Breast epithelium (tissue), 4 donors: ENCODE results near the gene ASIC3. TPM values are rescaled to one million over a fixed set of nuclear protein-coding genes. Genes with fewer than 3 reads are reported as not detected.
A peak's percentile ranks its signal among the peaks of the same experiment; 100 is the strongest.

Source experiments
- DNase-seq, 2 donors: peaks; one replicate each; pipeline ENCODE4 v3.0.0-alpha.2; 2019; ENCODE audit warnings: low spot score in 2 of 2
- H3K27ac ChIP-seq, 2 donors: fragments of 200-600 bp; sonication (generic) in 1 of 2; one replicate each; pipeline ENCODE4 v1.5.1; 2016 to 2019; ENCODE audit warnings: mild to moderate bottlenecking in 1 of 2
- H3K27me3 ChIP-seq, 2 donors: fragments of 200-600 bp; sonication (generic) in 1 of 2; one replicate each; pipeline versions ENCODE4 v1.5.1 to v1.6.0; 2017 to 2019; ENCODE audit warnings: control low read depth in 1 of 2, mild to moderate bottlenecking in 1 of 2
- H3K36me3 ChIP-seq: fragments of 200-600 bp; one replicate; pipeline ENCODE4 v1.5.1; 2019
- H3K4me1 ChIP-seq, 2 donors: fragments of 200-600 bp; sonication (generic); one replicate each; pipeline ENCODE4 v1.5.1; 2016 to 2019; ENCODE audit warnings: control low read depth in 1 of 2
- H3K4me3 ChIP-seq, 3 donors: fragments of 200-600 bp; sonication (generic); 1 replicate in 2 of 3; 2 replicates in 1 of 3; pipeline ENCODE4 v1.5.1; 2016 to 2019; ENCODE audit warnings: mild to moderate bottlenecking in 3 of 3, moderate library complexity in 2 of 3
- H3K9me3 ChIP-seq, 2 donors: fragments of 200-600 bp; sonication (generic) in 1 of 2; one replicate each; pipeline ENCODE4 v1.5.1; 2016 to 2019; ENCODE audit warnings: control low read depth in 1 of 2
- POLR2A ChIP-seq: fragments of 450-650 bp; IDR thresholded peaks from one replicate; pipeline ENCODE4 v1.6.1; 2016; ENCODE audit warnings: antibody characterized with exemption, mild to moderate bottlenecking, moderate library complexity
- POLR2AphosphoS5 ChIP-seq, 3 donors: sonication (generic); formaldehyde crosslinking; IDR thresholded peaks; one replicate each; pipeline ENCODE4 v1.6.1; 2017; ENCODE audit warnings: antibody characterized with exemption in 3 of 3
- intact Hi-C: fragments of 100-400 bp; cut with DNase I; formaldehyde crosslinking; loops from one replicate; pipeline ENCODE4 v1.15.1; 2023; ENCODE audit warnings: low total_unique reads
- total RNA-seq, 3 donors: library from RNA; depleted of rRNA; stranded (reverse); fragments of >200 nt; gene quantifications; one replicate each; pipeline ENCODE4 v1.1.0, GENCODE V29; 2016
- TF ChIP-seq, protein P1 (sequence below), 3 donors: fragments of 450-650 bp; IDR thresholded peaks; one replicate each; pipeline ENCODE4 v1.5.1; 2016 to 2017; ENCODE audit warnings: antibody characterized with exemption in 3 of 3, mild to moderate bottlenecking in 3 of 3, moderate library complexity in 3 of 3

ASIC3 gene
- total RNA-seq, 3 donors from 2014 or later, result 1.3 to 3.3 (median 2.3) TPM

GRCh38 chr7:151013356-151013732, 35.0 kb upstream of the ASIC3 start:
- intact Hi-C loops, result loop anchor here (10.0 kb wide), 1 partner anchor 101 kb away; no protein-coding TSS in a partner anchor
- peaks cover 3 to 63% of the 10 kb centered on the region in 2 donors for H3K27me3 ChIP-seq

GRCh38 chr7:151013733-151014497, 34.4 kb upstream of the ASIC3 start:
- TF ChIP-seq, protein P1, sequence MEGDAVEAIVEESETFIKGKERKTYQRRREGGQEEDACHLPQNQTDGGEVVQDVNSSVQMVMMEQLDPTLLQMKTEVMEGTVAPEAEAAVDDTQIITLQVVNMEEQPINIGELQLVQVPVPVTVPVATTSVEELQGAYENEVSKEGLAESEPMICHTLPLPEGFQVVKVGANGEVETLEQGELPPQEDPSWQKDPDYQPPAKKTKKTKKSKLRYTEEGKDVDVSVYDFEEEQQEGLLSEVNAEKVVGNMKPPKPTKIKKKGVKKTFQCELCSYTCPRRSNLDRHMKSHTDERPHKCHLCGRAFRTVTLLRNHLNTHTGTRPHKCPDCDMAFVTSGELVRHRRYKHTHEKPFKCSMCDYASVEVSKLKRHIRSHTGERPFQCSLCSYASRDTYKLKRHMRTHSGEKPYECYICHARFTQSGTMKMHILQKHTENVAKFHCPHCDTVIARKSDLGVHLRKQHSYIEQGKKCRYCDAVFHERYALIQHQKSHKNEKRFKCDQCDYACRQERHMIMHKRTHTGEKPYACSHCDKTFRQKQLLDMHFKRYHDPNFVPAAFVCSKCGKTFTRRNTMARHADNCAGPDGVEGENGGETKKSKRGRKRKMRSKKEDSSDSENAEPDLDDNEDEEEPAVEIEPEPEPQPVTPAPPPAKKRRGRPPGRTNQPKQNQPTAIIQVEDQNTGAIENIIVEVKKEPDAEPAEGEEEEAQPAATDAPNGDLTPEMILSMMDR (IDR thresholded peaks at IDR 0.05), result peak in 1 of 3 donors; percentile 20
- TF ChIP-seq POLR2A (no peak), POLR2AphosphoS5 (IDR thresholded peaks at IDR 0.05) (no peak)
- H3K4me3 ChIP-seq, result peak overlapping the region; percentile 9 to 67 (median 47)
- no peaks in the 10 kb centered on the region for H3K36me3 ChIP-seq
- peak; percentile 72 for DNase-seq
- intact Hi-C loops, result loop anchor here (10.0 kb wide), 1 partner anchor 101 kb away; no protein-coding TSS in a partner anchor
- no peaks in the 10 kb centered on the region for H3K9me3 ChIP-seq
- peaks cover 6 to 63% of the 10 kb centered on the region in 2 donors for H3K27me3 ChIP-seq
- H3K27ac ChIP-seq, result peak overlapping the region in 1 of 2 donors; percentile 21
- peaks cover 7 to 8% of the 10 kb centered on the region in 2 donors for H3K4me1 ChIP-seq

More at GRCh38 chr7:151013356-151013732, 35.0 kb upstream of the ASIC3 start:
- Histone ChIP-seq H3K36me3 (no peaks in the 10 kb centered on the region), H3K9me3 (no peaks in the 10 kb centered on the region), H3K27ac (peak overlapping the region in 1 of 2 donors; percentile 14), H3K4me1 (peaks cover 2 to 6% of the 10 kb centered on the region in 2 donors), H3K4me3 (peak overlapping the region; percentile 9 to 67 (median 47))
- DNase-seq, result no peak
- TF ChIP-seq POLR2A (no peak), POLR2AphosphoS5 (IDR thresholded peaks at IDR 0.05) (no peak)
- TF ChIP-seq, protein P1 (IDR thresholded peaks at IDR 0.05), result no peak

DNA sequence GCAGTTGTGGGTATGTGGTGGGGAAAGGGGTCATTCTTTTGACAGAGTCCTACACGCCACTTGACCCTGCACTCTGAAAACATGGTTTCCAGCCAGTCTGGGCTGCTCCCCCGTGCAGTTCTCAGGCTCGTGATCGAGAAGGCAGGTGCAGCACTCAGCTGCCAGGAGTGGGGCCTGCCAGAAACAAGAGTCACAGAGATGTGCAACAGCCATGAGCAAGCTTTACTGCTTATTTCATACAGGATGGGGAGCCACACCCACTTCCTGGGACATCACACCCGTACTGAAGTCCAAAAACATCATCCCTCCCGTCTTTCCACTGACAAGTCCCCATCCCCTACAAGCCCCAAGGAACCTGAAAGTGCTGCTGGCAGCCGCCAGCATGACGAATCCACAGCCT, 33.4 kb upstream of the ASIC3 start:
- no peak overlapping the region for H3K27ac ChIP-seq
- DNase-seq, result no peak
- peaks cover 9 to 59% of the 10 kb centered on the region in 2 donors for H3K27me3 ChIP-seq
- no peaks in the 10 kb centered on the region for H3K36me3 ChIP-seq
- no peaks in the 10 kb centered on the region for H3K9me3 ChIP-seq
- peaks cover 8 to 10% of the 10 kb centered on the region in 2 donors for H3K4me1 ChIP-seq
- TF ChIP-seq POLR2A (no peak), POLR2AphosphoS5 (IDR thresholded peaks at IDR 0.05) (no peak)
- TF ChIP-seq, protein P1 (IDR thresholded peaks at IDR 0.05), result no peak
- no peak overlapping the region for H3K4me3 ChIP-seq
- intact Hi-C loops, result loop anchor here (10.0 kb wide), 1 partner anchor 100 kb away; no protein-coding TSS in a partner anchor

GRCh38 chr7:151015967-151016366, 32.4 kb upstream of the ASIC3 start:
- H3K27me3 ChIP-seq, result peaks cover 9 to 55% of the 10 kb centered on the region in 2 donors
- H3K4me1 ChIP-seq, result peaks cover 8 to 10% of the 10 kb centered on the region in 2 donors
- no peaks in the 10 kb centered on the region for H3K9me3 ChIP-seq
- no peak overlapping the region for H3K27ac ChIP-seq
- intact Hi-C loops, result loop anchor here (10.0 kb wide), 1 partner anchor 99 kb away; no protein-coding TSS in a partner anchor
- no peak for DNase-seq
- TF ChIP-seq POLR2A (no peak), POLR2AphosphoS5 (IDR thresholded peaks at IDR 0.05) (no peak)
- TF ChIP-seq, protein P1 (IDR thresholded peaks at IDR 0.05), result no peak
- no peaks in the 10 kb centered on the region for H3K36me3 ChIP-seq
- H3K4me3 ChIP-seq, result no peak overlapping the region

DNA sequence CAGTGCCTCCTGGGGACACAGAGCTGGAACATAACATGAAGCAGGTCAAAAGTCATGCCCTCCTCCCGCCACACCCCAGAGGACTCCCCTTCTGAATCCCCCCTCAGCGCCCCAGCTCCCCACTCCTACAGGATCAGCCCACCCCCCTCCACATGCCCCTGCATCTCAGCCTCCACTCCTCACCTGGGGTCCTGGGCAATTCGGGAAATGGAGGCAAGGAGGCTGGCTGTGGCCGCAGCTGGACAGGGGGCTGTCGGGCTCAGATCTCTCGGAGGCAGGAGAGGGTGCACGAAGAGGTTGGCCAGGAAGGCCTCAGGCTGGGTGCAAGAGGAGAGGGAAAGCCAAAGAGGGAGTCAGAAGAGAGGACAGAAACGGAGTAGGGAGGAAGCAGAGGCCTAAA, 31.8 kb upstream of the ASIC3 start:
- Histone ChIP-seq H3K36me3 (no peaks in the 10 kb centered on the region), H3K4me3 (no peak overlapping the region), H3K4me1 (peaks cover 8 to 10% of the 10 kb centered on the region in 2 donors), H3K9me3 (no peaks in the 10 kb centered on the region), H3K27ac (no peak overlapping the region), H3K27me3 (peaks cover 9 to 55% of the 10 kb centered on the region in 2 donors)
- intact Hi-C loops, result loop anchor here (10.0 kb wide), 1 partner anchor 98 kb away; no protein-coding TSS in a partner anchor
- DNase-seq, result no peak
- TF ChIP-seq POLR2A (no peak), POLR2AphosphoS5 (IDR thresholded peaks at IDR 0.05) (no peak)
- TF ChIP-seq, protein P1 (IDR thresholded peaks at IDR 0.05), result no peak
